ENCODE measurements around the gene NUP205. TPM values are rescaled to one million over a fixed set of nuclear protein-coding genes. Genes with fewer than 3 reads are reported as not detected.
A peak's percentile ranks its signal among the peaks of the same experiment; 100 is the strongest.

NUP205 gene
- total RNA-seq, 1 experiment from 2014 or later = 86.7 TPM

DNA sequence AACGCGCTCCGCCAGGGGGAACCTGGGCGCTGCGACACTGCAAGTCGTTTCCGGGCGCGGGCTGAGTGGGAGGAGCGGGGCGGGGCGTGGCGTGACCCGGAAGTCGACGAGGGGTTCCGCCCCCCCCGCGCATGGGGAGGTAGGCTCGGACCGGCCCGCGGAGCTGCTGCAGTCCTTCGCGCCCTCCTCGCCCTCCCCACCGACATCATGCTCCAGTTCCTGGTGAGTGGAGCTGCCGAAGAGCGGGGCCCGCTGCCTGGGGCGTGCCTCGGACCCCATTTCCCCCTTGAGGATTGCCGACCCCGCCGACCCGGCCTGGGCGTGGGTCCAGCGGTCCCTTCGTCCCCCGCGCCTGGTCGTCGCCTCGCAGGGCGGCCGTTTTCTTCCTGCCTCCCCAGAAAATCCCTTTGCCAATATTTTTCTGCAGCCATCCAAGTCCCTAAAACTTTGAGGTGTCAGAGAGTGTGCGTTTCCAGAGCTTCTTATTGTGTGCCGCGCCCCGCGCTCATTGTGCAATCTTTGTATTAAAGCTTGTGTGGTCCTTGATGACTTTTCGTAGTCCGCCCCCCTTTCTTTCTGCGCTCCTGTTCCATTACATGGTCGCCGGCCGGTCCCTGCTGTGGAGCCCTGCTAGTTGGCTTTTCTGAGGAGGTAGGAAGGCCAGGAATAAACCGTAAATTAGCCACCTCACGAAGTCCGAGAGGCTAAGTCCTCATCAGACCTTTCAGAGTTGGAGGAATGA lies 104.8 kb downstream of the NUP205 start, which contains the start of gene STMP1:
TSS of gene STMP1 (plus strand) at position 142 of the 742 bp plus-strand sequence.
- no peaks in the 10 kb centered on the region for H3F3A ChIP-seq (ENCODE audit: low read length, unreplicated experiment)
- H3K27ac ChIP-seq (ENCODE audit: low read length) = peak within 1 kb of the TSS; percentile 90
- peaks cover 52% of the 10 kb centered on the region for H3K79me2 ChIP-seq (ENCODE audit: low read length)
- ATAC-seq = peak; percentile 87
- no peak for TF ChIP-seq EZH2 (IDR thresholded peaks at IDR 0.05; ENCODE audit: low read length, unreplicated experiment)
- TF ChIP-seq, protein P1, sequence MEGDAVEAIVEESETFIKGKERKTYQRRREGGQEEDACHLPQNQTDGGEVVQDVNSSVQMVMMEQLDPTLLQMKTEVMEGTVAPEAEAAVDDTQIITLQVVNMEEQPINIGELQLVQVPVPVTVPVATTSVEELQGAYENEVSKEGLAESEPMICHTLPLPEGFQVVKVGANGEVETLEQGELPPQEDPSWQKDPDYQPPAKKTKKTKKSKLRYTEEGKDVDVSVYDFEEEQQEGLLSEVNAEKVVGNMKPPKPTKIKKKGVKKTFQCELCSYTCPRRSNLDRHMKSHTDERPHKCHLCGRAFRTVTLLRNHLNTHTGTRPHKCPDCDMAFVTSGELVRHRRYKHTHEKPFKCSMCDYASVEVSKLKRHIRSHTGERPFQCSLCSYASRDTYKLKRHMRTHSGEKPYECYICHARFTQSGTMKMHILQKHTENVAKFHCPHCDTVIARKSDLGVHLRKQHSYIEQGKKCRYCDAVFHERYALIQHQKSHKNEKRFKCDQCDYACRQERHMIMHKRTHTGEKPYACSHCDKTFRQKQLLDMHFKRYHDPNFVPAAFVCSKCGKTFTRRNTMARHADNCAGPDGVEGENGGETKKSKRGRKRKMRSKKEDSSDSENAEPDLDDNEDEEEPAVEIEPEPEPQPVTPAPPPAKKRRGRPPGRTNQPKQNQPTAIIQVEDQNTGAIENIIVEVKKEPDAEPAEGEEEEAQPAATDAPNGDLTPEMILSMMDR (conservative IDR thresholded peaks at IDR 0.05; ENCODE audit: low read depth, low read length) = peak; percentile 56
- peak; percentile 92 for DNase-seq
- peak within 1 kb of the TSS; percentile 91 for H3K4me2 ChIP-seq (ENCODE audit: low read length)
- POLR2A ChIA-PET (ENCODE audit: unreplicated experiment) = interaction anchor here (0.6 kb wide), 1 partner anchor 48 kb away, joined by 4 read pairs; no protein-coding TSS in a partner anchor
- no peaks in the 10 kb centered on the region for H4K20me1 ChIP-seq (ENCODE audit: low read length)
- H2AFZ ChIP-seq (ENCODE audit: low read length) = peak within 1 kb of the TSS; percentile 99
- BruUV-seq (replicated peaks) = no TSS peak
- H3K36me3 ChIP-seq (ENCODE audit: low read depth, low read length) = no peaks in the 10 kb centered on the region
- CTCF ChIA-PET = interaction anchor here (0.5 to 0.6 kb wide), 3 partner anchors 28 to 373 kb away, joined by 3 to 4 read pairs (median 3); no protein-coding TSS in a partner anchor
- peak within 1 kb of the TSS; percentile 81 for H3K4me3 ChIP-seq (ENCODE audit: low read length)
- H3K4me1 ChIP-seq (ENCODE audit: insufficient read depth, low read length) = peaks cover 15% of the 10 kb centered on the region
- peak within 1 kb of the TSS; percentile 98 for H3K9ac ChIP-seq (ENCODE audit: low read length)
- no peaks in the 10 kb centered on the region for H3K9me2 ChIP-seq (replicated peaks; ENCODE audit: low read length)
- H3K27me3 ChIP-seq (ENCODE audit: low read length) = no peaks in the 10 kb centered on the region
- intact Hi-C loops (cut with micrococcal nuclease) = loop anchor here (2.0 to 5.0 kb wide), 2 partner anchors 138 to 315 kb away; partner anchors contain the start of gene MTPN
- no peaks in the 10 kb centered on the region for H3K9me3 ChIP-seq (ENCODE audit: low read length)

DNA sequence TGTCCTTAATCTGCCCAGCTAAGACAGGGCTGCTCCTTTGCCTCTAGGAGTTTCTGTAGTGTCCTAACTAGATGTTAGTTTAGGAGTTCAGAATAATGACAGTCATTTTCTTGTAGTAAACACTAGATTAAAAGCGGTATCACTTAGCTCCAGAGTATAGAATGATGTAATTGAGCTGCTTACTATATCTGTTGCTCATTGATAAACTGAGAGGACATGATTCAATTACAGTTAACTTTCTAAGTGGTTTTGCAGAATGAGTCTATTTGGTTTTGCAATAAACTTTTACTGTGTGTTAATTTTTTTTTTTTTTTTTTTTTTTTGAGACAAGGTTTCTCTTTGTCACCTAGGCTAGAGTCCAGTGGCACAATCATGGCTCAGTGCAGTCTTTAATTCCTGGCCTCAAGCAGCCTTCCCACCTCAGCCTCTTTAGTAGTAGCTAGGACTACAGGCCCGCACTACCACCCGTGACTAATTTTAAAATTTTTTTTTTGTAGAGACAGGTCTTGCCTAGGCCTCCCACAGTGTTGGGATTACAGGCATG lies 106.4 kb downstream of the NUP205 start:
- BruUV-seq (replicated peaks) = no TSS peak
- Histone ChIP-seq H2AFZ (ENCODE audit: low read length) (no peak overlapping the region), H3K9ac (ENCODE audit: low read length) (peak overlapping the region; percentile 98; the same call in 1 of the 2 replicates), H3K36me3 (ENCODE audit: low read depth, low read length) (no peaks in the 10 kb centered on the region), H3K9me3 (ENCODE audit: low read length) (no peaks in the 10 kb centered on the region), H3K27ac (ENCODE audit: low read length) (no peak overlapping the region; the same call in 1 of the 2 replicates), H3K9me2 (replicated peaks; ENCODE audit: low read length) (no peaks in the 10 kb centered on the region), H3K4me3 (ENCODE audit: low read length) (peak overlapping the region; percentile 81), H3F3A (ENCODE audit: low read length, unreplicated experiment) (no peaks in the 10 kb centered on the region), H3K79me2 (ENCODE audit: low read length) (peaks cover 68% of the 10 kb centered on the region), H3K4me2 (ENCODE audit: low read length) (peak overlapping the region; percentile 91), H4K20me1 (ENCODE audit: low read length) (no peaks in the 10 kb centered on the region), H3K4me1 (ENCODE audit: insufficient read depth, low read length) (peaks cover 15% of the 10 kb centered on the region), H3K27me3 (ENCODE audit: low read length) (no peaks in the 10 kb centered on the region)
- TF ChIP-seq EZH2phosphoT487 (IDR thresholded peaks at IDR 0.05; ENCODE audit: borderline replicate concordance, low read length) = no peak
- no peak for TF ChIP-seq EZH2 (IDR thresholded peaks at IDR 0.05; ENCODE audit: low read length, unreplicated experiment)
- TF ChIP-seq, protein P1 (conservative IDR thresholded peaks at IDR 0.05; ENCODE audit: low read depth, low read length) = no peak
- ChIA-PET CTCF (no interaction called here), POLR2A (ENCODE audit: unreplicated experiment) (interaction anchor here (0.6 kb wide), 1 partner anchor 1943 kb away, joined by 6 read pairs; no protein-coding TSS in a partner anchor)
- intact Hi-C loops (cut with micrococcal nuclease) = loop anchor here (5.0 kb wide), 1 partner anchor 313 kb away; the partner anchor contains the start of gene MTPN
- ATAC-seq (no peak), DNase-seq (no peak)
